Liver (tissue), 3 donors: ENCODE data around the gene JAGN1.

ENCODE experiments used
- CTCF ChIP-seq: fragments of 150-350 bp; IDR thresholded peaks from 2 replicates; pipeline ENCODE4 v1.5.1; 2017; ENCODE audit warnings: improper control_type of control experiment, low read depth, low read length; ENCODE audit not compliant: missing input control
- HNF4G ChIP-seq: IDR thresholded peaks from 2 replicates; pipeline ENCODE4 v1.6.1; 2016; ENCODE audit warnings: antibody characterized with exemption
- JUND ChIP-seq, 2 donors: IDR thresholded peaks; 2 replicates each; pipeline ENCODE4 v1.6.1; 2016; ENCODE audit warnings: antibody characterized with exemption in 2 of 2
- NR2F2 ChIP-seq: IDR thresholded peaks from 2 replicates; pipeline ENCODE4 v1.6.1; 2016; ENCODE audit warnings: antibody characterized with exemption
- TAF1 ChIP-seq: conservative IDR thresholded peaks from 2 replicates; pipeline ENCODE4 v1.6.1; 2016; ENCODE audit warnings: antibody characterized with exemption, mild to moderate bottlenecking
- TF ChIP-seq, protein P1 (sequence below): IDR thresholded peaks from 2 replicates; pipeline ENCODE4 v1.6.1; 2016; ENCODE audit warnings: antibody characterized with exemption, mild to moderate bottlenecking
- donor health status: healthy.
- donor health status: healthy.

DNA sequence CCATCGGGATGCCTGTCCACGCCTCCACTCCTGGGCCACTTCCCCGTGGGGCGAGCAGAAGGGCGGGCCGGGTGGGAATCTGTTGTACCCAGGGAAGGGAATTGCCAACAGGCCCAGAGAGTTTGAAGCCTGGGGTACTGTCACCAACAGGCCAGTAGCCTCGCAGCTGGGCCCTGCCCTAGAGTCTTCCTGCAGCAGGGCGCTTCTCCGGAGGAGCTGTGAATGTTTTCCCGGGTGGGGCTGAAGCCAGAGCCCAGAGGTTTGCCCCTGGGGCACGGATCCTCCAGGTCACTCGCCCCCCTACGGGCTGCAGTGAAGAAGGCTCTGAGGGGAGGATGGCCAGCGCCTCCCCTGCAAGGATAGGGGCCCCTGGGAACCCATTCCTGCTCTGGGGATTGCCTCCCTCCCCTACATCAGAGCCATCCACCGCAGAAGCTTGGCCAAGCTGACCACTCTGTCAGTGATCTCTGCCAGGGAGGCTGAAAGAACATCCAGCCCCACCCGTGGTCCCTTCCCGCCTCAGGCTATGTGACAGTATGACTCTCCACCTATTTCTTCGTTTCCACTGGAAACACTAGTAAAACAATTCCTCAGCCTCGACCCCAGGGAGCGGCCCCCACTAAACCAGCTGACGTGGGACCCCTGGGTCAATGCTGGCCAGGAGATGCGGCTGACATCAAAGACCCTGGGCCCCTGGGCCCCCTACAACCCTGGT lies 27.2 kb upstream of the JAGN1 start:
- TF ChIP-seq, protein P1, sequence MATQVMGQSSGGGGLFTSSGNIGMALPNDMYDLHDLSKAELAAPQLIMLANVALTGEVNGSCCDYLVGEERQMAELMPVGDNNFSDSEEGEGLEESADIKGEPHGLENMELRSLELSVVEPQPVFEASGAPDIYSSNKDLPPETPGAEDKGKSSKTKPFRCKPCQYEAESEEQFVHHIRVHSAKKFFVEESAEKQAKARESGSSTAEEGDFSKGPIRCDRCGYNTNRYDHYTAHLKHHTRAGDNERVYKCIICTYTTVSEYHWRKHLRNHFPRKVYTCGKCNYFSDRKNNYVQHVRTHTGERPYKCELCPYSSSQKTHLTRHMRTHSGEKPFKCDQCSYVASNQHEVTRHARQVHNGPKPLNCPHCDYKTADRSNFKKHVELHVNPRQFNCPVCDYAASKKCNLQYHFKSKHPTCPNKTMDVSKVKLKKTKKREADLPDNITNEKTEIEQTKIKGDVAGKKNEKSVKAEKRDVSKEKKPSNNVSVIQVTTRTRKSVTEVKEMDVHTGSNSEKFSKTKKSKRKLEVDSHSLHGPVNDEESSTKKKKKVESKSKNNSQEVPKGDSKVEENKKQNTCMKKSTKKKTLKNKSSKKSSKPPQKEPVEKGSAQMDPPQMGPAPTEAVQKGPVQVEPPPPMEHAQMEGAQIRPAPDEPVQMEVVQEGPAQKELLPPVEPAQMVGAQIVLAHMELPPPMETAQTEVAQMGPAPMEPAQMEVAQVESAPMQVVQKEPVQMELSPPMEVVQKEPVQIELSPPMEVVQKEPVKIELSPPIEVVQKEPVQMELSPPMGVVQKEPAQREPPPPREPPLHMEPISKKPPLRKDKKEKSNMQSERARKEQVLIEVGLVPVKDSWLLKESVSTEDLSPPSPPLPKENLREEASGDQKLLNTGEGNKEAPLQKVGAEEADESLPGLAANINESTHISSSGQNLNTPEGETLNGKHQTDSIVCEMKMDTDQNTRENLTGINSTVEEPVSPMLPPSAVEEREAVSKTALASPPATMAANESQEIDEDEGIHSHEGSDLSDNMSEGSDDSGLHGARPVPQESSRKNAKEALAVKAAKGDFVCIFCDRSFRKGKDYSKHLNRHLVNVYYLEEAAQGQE, result no peak
- no peak for TF ChIP-seq NR2F2
- TF ChIP-seq CTCF, result no peak
- no peak for TF ChIP-seq HNF4G
- no peak for TF ChIP-seq JUND (IDR thresholded peaks at IDR 0.05)
- TF ChIP-seq TAF1, result no peak
